OCI-LY3 (cell line): ENCODE data around the gene ZNF280C.

Experiments
- H2AFZ ChIP-seq: fragments of 200-600, 300-600 bp; shearing (Covaris generic); 2 replicates; pipeline ENCODE4 v1.6.0; 2014; ENCODE audit warnings: antibody characterized with exemption, low read depth, low read length
- H3K27ac ChIP-seq: fragments of 200-600, 300-600 bp; sonication (generic); 2 replicates; pipeline ENCODE4 v1.5.1; 2014; ENCODE audit warnings: mild to moderate bottlenecking, low read length, moderate library complexity, mixed read lengths
- H3K27me3 ChIP-seq: fragments of 200-600, 300-600 bp; sonication (generic); 2 replicates; pipeline ENCODE4 v1.6.1; 2014; ENCODE audit warnings: low read depth, low read length, mixed read lengths
- H3K36me3 ChIP-seq: fragments of 200-600, 300-600 bp; sonication (generic); replicated peaks from 2 replicates; pipeline ENCODE3; 2014; ENCODE audit warnings: low read depth, low read length, mixed read lengths
- H3K4me1 ChIP-seq: fragments of 300-600, 200-600 bp; sonication (generic); 2 replicates; pipeline ENCODE4 v1.6.1; 2014; ENCODE audit warnings: low read length, mixed read lengths
- H3K4me2 ChIP-seq: fragments of 200-600, 300-600 bp; sonication (generic); 2 replicates; pipeline ENCODE4 v1.6.1; 2014; ENCODE audit warnings: low read length, mixed read lengths
- H3K4me3 ChIP-seq: fragments of 300-600, 200-600 bp; sonication (generic); 2 replicates; pipeline ENCODE4 v1.5.1; 2014; ENCODE audit warnings: antibody characterized with exemption, mild to moderate bottlenecking, low read length, moderate library complexity
- H3K79me2 ChIP-seq: fragments of 300-600, 200-600 bp; shearing (Covaris generic); 2 replicates; pipeline ENCODE4 v1.6.1; 2014; ENCODE audit warnings: mild to moderate bottlenecking, low read length, mixed read lengths
- H3K9ac ChIP-seq: fragments of 300-600, 200-600 bp; shearing (Covaris generic); 2 replicates; pipeline ENCODE4 v1.6.0; 2014; ENCODE audit warnings: mild to moderate bottlenecking, low read length, moderate library complexity
- H3K9me3 ChIP-seq: fragments of 200-600, 300-600 bp; shearing (Covaris generic); 2 replicates; pipeline ENCODE4 v1.6.1; 2014; ENCODE audit warnings: low read length, mixed read lengths; ENCODE audit not compliant: insufficient read depth
- H4K20me1 ChIP-seq: fragments of 200-600, 300-600 bp; sonication (generic); 2 replicates; pipeline ENCODE4 v1.6.1; 2016; ENCODE audit warnings: low read length, mixed read lengths; ENCODE audit not compliant: insufficient read depth
- EZH2phosphoT487 ChIP-seq: fragments of 200-600 bp; shearing (Covaris generic); IDR thresholded peaks from 2 replicates; pipeline ENCODE4 v1.6.1; 2018; ENCODE audit warnings: antibody characterized with exemption, mixed run types, low read depth
- TF ChIP-seq, protein P1 (sequence below): fragments of 200-600, 300-600 bp; sonication (generic); IDR thresholded peaks from 2 replicates; pipeline ENCODE4 v1.5.1; 2014; ENCODE audit warnings: antibody characterized with exemption, low read length, low read depth

ZNF280C gene

DNA sequence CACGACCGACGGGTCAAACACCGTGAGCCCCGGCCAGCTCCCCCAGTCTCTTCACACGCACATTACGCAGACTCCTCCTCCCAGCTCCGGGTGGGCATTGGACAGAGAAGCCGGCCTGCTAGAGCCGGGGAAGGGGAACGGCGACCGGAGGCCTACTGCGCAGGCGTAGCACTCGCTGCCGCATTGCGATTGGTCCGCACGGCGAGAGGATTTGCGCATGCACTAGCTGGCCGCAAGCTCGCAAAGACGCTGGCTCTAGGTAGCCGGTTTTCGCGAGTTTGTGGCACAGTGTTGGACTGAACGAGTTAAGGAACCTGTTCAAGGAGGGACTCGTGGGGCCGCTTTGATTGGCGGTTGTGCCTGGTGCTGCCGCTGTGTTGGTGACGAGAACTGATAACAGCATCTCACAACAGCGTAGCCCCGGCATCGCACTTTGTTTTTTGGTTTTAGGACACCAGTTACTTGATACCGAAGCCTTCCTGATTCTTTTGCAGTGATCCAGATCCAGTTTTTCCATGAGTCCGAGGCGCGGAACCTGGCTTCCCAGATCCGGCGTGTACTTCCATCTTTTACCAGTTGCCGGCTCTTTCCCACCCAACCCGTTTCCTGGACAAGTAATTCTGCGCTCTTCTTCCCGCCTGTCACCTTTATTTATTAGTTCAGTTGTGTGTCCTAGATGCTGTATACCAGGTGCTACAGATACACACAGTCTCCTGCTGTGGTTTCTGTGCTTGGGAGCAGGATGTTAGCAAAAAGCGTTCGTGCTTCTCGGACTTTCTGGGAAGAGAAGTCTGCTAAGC is 102.8 kb downstream of the ZNF280C start, which contains the start of gene AIFM1:
AIFM1 (minus strand) TSS at position 139 of the 800 bp plus-strand sequence. CDS start 185 bp downstream, outside the sequence.
- H3K27ac ChIP-seq, result peak within 1 kb of the TSS; percentile 94
- H3K4me2 ChIP-seq, result peak within 1 kb of the TSS; percentile 94
- no peaks in the 10 kb centered on the region for H3K9me3 ChIP-seq
- H3K27me3 ChIP-seq, result no peaks in the 10 kb centered on the region
- peak within 1 kb of the TSS; percentile 94 for H3K4me3 ChIP-seq
- TF ChIP-seq EZH2phosphoT487, result no peak
- TF ChIP-seq, protein P1, sequence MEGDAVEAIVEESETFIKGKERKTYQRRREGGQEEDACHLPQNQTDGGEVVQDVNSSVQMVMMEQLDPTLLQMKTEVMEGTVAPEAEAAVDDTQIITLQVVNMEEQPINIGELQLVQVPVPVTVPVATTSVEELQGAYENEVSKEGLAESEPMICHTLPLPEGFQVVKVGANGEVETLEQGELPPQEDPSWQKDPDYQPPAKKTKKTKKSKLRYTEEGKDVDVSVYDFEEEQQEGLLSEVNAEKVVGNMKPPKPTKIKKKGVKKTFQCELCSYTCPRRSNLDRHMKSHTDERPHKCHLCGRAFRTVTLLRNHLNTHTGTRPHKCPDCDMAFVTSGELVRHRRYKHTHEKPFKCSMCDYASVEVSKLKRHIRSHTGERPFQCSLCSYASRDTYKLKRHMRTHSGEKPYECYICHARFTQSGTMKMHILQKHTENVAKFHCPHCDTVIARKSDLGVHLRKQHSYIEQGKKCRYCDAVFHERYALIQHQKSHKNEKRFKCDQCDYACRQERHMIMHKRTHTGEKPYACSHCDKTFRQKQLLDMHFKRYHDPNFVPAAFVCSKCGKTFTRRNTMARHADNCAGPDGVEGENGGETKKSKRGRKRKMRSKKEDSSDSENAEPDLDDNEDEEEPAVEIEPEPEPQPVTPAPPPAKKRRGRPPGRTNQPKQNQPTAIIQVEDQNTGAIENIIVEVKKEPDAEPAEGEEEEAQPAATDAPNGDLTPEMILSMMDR, result no peak
- peaks cover 49% of the 10 kb centered on the region for H3K79me2 ChIP-seq
- H4K20me1 ChIP-seq, result no peaks in the 10 kb centered on the region
- H3K36me3 ChIP-seq, result peaks cover 2% of the 10 kb centered on the region
- peaks cover 22% of the 10 kb centered on the region for H3K4me1 ChIP-seq
- peak within 1 kb of the TSS; percentile 63 for H2AFZ ChIP-seq
- peak within 1 kb of the TSS; percentile 96 for H3K9ac ChIP-seq

DNA sequence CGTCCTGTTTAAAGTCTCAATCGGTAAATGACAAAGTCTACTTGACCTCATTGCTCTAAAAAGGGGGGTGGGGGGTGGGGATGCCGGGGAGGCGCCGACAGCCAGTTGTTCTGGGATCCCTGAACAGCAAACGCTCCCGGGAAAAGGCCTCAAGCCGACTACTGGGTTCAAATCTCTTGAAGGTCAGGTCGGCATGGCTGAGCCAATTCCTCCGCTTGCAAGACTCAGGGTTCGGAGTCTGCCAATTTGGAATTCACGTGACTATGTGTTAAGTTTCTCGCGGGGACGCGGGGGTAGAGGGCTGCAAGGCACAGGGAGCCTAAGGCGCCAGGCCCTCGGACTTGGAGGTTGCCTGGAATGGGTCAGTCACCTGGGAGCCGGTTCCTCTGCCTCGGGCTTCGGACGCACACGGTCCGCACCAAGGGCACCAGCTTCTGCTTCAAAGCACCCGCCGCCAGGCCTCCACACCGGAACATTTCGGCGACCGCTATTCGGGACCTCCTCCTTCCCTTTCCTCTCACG is 103.5 kb downstream of the ZNF280C start:
- H3K4me2 ChIP-seq, result peak overlapping the region; percentile 94
- H2AFZ ChIP-seq, result peak overlapping the region; percentile 57
- peaks cover 19% of the 10 kb centered on the region for H3K4me1 ChIP-seq
- peaks cover 54% of the 10 kb centered on the region for H3K79me2 ChIP-seq
- H3K36me3 ChIP-seq, result peaks cover 2% of the 10 kb centered on the region
- H3K9ac ChIP-seq, result peak overlapping the region; percentile 96
- H3K9me3 ChIP-seq, result no peaks in the 10 kb centered on the region
- no peaks in the 10 kb centered on the region for H4K20me1 ChIP-seq
- no peaks in the 10 kb centered on the region for H3K27me3 ChIP-seq
- TF ChIP-seq EZH2phosphoT487, result no peak
- TF ChIP-seq, protein P1, result no peak
- peak overlapping the region; percentile 94 for H3K27ac ChIP-seq
- peak overlapping the region; percentile 94 for H3K4me3 ChIP-seq

DNA sequence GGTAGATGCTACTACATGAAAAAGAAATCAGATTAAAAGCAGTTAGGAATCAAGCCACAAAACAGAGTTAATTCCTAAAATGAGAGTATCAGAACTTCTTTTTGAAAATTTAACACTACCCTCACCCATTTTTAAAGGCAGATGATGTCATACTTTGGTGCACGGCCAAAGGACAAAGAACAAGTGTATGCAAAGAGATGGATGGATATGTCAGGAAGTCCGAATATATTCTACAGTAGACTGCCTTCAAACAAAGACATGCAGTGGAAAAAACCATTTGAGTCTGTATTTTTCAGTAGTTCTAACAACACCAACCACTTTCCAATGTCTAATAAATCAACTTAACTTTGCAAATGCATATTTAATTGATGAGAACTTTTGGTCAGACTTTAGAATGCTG is 105.3 kb downstream of the ZNF280C start:
- no peak overlapping the region for H3K4me2 ChIP-seq
- H3K27ac ChIP-seq, result no peak overlapping the region
- no peak overlapping the region for H3K4me3 ChIP-seq
- no peaks in the 10 kb centered on the region for H4K20me1 ChIP-seq
- peaks cover 2% of the 10 kb centered on the region for H3K36me3 ChIP-seq
- H3K9me3 ChIP-seq, result no peaks in the 10 kb centered on the region
- peaks cover 13% of the 10 kb centered on the region for H3K4me1 ChIP-seq
- H3K9ac ChIP-seq, result no peak overlapping the region
- TF ChIP-seq, protein P1, result no peak
- no peak for TF ChIP-seq EZH2phosphoT487
- H3K27me3 ChIP-seq, result no peaks in the 10 kb centered on the region
- no peak overlapping the region for H2AFZ ChIP-seq
- peaks cover 67% of the 10 kb centered on the region for H3K79me2 ChIP-seq

DNA sequence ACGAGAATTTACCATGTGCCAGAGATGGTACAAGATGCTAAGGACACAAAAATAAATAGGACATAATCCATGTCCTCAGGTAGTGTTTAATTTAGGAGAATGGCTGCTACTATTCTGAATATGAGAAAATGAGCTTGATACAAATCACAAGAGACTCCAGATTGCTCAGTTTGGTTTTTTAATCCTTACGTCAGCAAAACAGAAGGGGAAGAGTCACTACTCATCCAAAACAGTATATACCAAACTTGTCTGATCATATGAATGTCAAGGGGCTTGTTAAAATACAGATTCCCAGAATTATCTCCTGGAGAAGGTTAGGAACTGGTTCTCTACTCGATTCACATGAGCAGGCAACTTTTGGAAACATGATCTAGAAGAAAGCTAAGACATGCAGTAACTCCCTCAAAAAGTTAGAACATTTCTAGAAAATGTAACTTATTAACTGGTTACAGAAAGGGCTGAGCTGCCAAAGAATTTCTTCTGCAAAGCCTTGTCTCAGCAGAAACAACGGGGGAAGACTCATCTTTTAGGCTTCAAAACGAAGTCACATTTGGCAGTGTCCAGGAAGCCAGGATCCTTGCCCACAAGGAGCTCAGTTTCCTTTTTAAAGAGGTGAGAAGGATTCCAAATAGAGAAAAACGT is 106.5 kb downstream of the ZNF280C start:
- H3K4me3 ChIP-seq, result no peak overlapping the region
- H3K27ac ChIP-seq, result no peak overlapping the region
- H3K27me3 ChIP-seq, result no peaks in the 10 kb centered on the region
- H4K20me1 ChIP-seq, result no peaks in the 10 kb centered on the region
- peaks cover 2% of the 10 kb centered on the region for H3K36me3 ChIP-seq
- H3K4me2 ChIP-seq, result no peak overlapping the region
- H3K79me2 ChIP-seq, result peaks cover 71% of the 10 kb centered on the region
- TF ChIP-seq, protein P1, result no peak
- H3K4me1 ChIP-seq, result peaks cover 12% of the 10 kb centered on the region
- H3K9ac ChIP-seq, result no peak overlapping the region
- H3K9me3 ChIP-seq, result no peaks in the 10 kb centered on the region
- H2AFZ ChIP-seq, result no peak overlapping the region
